Breast epithelium (tissue), 3 donors: ENCODE measurements around the gene TFB2M.

Experiments used
- CTCF ChIP-seq, 3 donors: fragments of 450-650 bp; IDR thresholded peaks; one replicate each; pipeline ENCODE4 v1.5.1; 2016 to 2017; ENCODE audit warnings: antibody characterized with exemption in 3 of 3, mild to moderate bottlenecking in 3 of 3, moderate library complexity in 3 of 3
- POLR2A ChIP-seq: fragments of 450-650 bp; IDR thresholded peaks from one replicate; pipeline ENCODE4 v1.6.1; 2016; ENCODE audit warnings: antibody characterized with exemption, mild to moderate bottlenecking, moderate library complexity
- POLR2AphosphoS5 ChIP-seq, 3 donors: sonication (generic); formaldehyde crosslinking; IDR thresholded peaks; one replicate each; pipeline ENCODE4 v1.6.1; 2017; ENCODE audit warnings: antibody characterized with exemption in 3 of 3

GRCh38 chr1:246597971-246598370, 31.9 kb upstream of the TFB2M start:
- TF ChIP-seq CTCF (IDR thresholded peaks at IDR 0.05) (no peak), POLR2A (no peak), POLR2AphosphoS5 (IDR thresholded peaks at IDR 0.05) (no peak)
